SIG-M5 treated with dmso at 0.1 percent for 504 hours (cell line): Measurements from ENCODE around the gene CCDC77.
A peak's percentile ranks its signal among the peaks of the same experiment; 100 is the strongest.

Experiments
- DNase-seq: peaks from one replicate; lab custom pipeline; 2025; ENCODE audit not compliant: unreplicated experiment; lab: John Stamatoyannopoulos, UW

Gene CCDC77

GRCh38 chr12:452667-453210 lies 51.3 kb downstream of the CCDC77 start:
- no peak for DNase-seq

GRCh38 chr12:454833-455232 lies 53.4 kb downstream of the CCDC77 start:
- no peak for DNase-seq

GRCh38 chr12:455821-456220 lies 54.4 kb downstream of the CCDC77 start:
- no peak for DNase-seq

- no peak for DNase-seq
Observed at GRCh38 chr12:457676-458075, 56.2 kb downstream of the CCDC77 start.

- DNase-seq, result no peak
Observed at GRCh38 chr12:459050-459429, 57.6 kb downstream of the CCDC77 start.

- DNase-seq, result peak; percentile 32
Observed at GRCh38 chr12:459430-460258, 58.2 kb downstream of the CCDC77 start, which contains the start of gene B4GALNT3. TSS of gene B4GALNT3 (plus strand) at chr12:459939. CDS start at chr12:460377, 438 bp downstream.

- DNase-seq, result no peak
Observed at GRCh38 chr12:460261-461230, 59.1 kb downstream of the CCDC77 start.

GRCh38 chr12:461425-461824 lies 60.0 kb downstream of the CCDC77 start:
- DNase-seq, result no peak

- DNase-seq, result no peak
Observed at GRCh38 chr12:462936-463705, 61.7 kb downstream of the CCDC77 start.

- no peak for DNase-seq
Observed at GRCh38 chr12:464484-465267, 63.2 kb downstream of the CCDC77 start.

GRCh38 chr12:466039-466438 lies 64.6 kb downstream of the CCDC77 start:
- no peak for DNase-seq

- DNase-seq, result no peak
Observed at GRCh38 chr12:466762-467161, 65.3 kb downstream of the CCDC77 start.

GRCh38 chr12:467591-467990 lies 66.1 kb downstream of the CCDC77 start:
- DNase-seq, result no peak

GRCh38 chr12:468671-469389 lies 67.4 kb downstream of the CCDC77 start:
- DNase-seq, result no peak

- no peak for DNase-seq
Observed at GRCh38 chr12:470133-470532, 68.7 kb downstream of the CCDC77 start.

- no peak for DNase-seq
Observed at GRCh38 chr12:473198-473597, 71.8 kb downstream of the CCDC77 start.

- DNase-seq, result no peak
Observed at GRCh38 chr12:473863-474577, 72.6 kb downstream of the CCDC77 start.

GRCh38 chr12:475286-475685 lies 73.8 kb downstream of the CCDC77 start:
- no peak for DNase-seq

- no peak for DNase-seq
Observed at GRCh38 chr12:479161-479560, 77.7 kb downstream of the CCDC77 start.
